Stimulated activated CD8-positive, alpha-beta memory T cell treated with anti-CD3 and anti-CD28 coated beads, Interleukin-4, amount 100 ng/mL, for 4 hours (primary cell): ENCODE data around the gene OTUB2.

Experiments
- DNase-seq, 2 donors: peaks; one replicate each; pipeline ENCODE4 v3.0.0-alpha.2; 2020; ENCODE audit warnings: low read depth in 2 of 2, low spot score in 1 of 2

Gene OTUB2

DNA sequence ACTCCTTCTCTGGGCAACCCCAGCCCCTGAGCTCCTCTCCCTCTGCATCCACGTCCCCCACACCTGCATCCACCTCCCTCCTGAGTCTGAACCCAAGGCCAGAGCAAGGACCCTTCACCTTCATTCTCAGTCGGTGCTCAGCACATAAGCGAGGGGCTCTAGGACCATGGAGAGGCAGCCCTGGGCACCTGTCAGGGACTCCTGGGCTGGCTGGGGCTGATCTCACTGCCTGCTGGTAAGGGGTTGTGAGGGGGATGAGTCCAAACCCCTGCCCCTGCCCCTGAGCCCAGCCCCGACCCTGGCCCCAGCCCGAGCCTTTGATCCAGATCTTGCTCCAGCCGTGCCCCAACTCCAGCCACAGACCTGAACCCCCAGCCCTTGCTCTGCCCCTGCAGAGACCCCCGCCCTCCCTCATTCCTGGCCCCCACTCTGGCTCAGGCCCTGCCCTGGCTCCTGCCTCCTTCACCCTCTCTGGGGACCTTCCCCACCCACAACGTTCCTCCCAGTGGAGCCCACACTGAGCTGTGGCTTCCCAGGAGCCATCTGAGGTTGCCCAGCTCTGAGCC lies 29.9 kb upstream of the OTUB2 start:
- no peak for DNase-seq

DNA sequence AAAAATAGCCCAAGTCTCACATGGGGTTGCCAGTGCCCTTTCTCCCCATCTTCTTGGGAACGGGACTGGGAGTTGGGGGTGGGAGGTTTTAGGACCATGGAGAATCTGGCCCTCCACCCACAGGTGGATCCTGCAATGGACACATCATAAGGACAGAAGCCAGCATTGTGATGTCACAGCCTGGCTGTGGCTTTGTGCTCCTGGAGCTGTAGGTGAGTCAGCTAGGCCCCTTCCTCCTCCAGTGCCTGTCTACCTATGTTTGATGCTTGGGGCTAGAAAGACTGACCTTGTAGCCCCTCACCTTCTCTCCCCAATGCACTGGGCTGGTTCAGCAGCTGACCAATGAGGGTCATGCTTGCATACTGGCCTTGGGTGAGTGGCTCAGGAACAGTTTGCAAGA lies 29.1 kb upstream of the OTUB2 start, which contains the start of gene CCDC197:
TSS of gene CCDC197 (plus strand) at position 220 of the 400 bp plus-strand sequence. CDS start 831 bp downstream, outside the sequence.
- no peak for DNase-seq

- DNase-seq, result no peak
Measured at GRCh38 chr14:93997916-93998870, 27.9 kb upstream of the OTUB2 start.

DNA sequence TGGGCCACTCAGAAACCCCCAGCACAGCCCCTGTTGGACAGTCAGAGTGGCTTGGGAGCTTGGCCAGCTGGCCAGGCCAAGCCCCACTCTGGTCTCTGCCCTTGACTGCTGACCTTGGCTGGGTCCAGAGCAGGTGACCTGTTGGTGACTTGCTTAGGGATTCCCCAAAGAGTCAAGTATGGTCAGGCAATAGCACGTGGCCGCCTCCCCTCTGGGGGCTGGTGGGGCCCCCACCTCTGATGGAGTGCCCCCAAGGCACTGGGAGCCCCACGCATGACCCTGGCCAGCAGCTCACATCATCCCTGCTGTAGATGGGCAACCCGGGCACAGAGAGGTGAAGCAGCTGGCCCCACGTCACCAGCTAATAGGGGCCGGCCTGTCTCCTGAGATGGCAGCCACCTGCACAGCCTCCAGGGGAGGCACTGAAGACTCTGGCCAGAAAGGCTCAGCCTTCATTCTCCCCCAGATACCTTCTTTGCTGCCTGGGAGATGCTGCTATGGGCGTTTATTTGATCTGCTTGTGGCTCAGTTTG lies 27.2 kb upstream of the OTUB2 start:
- no peak for DNase-seq

- DNase-seq, result no peak
Measured at GRCh38 chr14:93999573-93999972, 26.6 kb upstream of the OTUB2 start.

DNA sequence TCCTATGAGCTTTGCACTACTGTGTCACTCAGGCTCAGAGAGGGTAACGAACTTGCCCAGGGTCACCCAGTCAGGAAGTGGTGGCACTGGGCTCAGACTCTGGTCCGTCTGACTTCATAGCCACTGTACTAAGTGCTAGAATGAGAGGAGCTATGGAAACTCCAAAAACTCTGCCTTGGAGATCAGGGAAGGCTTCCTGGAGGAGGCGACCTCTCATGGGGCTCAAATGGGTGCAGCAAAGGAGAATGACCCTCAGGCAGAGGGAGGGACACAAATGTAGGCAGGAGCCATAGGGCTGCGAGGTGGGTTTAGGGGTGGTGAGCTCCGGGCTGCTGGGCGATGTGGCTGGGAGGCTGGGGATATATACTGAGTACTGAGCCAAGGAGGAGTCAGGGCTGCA lies 25.9 kb upstream of the OTUB2 start:
- no peak for DNase-seq

DNA sequence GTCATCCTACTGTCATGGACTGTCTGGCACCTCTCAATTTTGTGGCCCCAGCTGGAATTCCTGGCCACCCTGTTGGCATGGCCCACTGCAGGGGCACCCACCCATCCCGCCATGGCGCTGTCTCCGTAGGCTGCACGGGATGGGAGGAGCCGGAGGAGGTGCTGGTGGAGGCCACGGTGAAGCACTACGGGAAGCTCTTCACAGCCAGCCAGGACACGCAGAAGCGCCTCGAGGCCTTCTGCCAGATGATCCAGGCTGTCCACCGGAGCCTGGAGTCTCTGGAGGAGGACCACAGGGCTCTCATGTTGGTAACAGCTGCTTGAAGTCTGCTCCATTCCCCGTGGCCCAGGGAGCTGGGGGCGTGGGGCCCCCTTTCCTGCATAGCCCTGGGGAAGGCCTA lies 25.1 kb upstream of the OTUB2 start:
- DNase-seq, result no peak

- peak; percentile 16 to 39 for DNase-seq
Measured at GRCh38 chr14:94001501-94002396, 24.4 kb upstream of the OTUB2 start.

DNA sequence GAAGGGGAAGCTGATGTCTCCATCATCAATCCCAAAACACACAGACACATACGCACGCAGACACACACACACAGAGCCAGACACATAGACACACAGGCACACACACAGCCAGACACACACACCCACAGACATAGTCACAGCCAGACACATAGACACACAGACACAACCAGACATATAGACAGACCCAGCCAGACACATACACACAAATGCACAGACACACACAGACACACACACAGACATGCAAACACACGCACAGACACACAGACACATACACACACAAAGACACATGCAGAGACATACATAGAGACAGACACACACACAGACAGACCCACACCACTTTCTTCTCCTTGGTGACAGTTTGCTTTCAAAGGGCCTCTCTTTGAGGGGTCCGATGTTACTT lies 22.7 kb upstream of the OTUB2 start:
- no peak for DNase-seq

- DNase-seq, result no peak
Measured at GRCh38 chr14:94004015-94004414, 22.1 kb upstream of the OTUB2 start.

DNA sequence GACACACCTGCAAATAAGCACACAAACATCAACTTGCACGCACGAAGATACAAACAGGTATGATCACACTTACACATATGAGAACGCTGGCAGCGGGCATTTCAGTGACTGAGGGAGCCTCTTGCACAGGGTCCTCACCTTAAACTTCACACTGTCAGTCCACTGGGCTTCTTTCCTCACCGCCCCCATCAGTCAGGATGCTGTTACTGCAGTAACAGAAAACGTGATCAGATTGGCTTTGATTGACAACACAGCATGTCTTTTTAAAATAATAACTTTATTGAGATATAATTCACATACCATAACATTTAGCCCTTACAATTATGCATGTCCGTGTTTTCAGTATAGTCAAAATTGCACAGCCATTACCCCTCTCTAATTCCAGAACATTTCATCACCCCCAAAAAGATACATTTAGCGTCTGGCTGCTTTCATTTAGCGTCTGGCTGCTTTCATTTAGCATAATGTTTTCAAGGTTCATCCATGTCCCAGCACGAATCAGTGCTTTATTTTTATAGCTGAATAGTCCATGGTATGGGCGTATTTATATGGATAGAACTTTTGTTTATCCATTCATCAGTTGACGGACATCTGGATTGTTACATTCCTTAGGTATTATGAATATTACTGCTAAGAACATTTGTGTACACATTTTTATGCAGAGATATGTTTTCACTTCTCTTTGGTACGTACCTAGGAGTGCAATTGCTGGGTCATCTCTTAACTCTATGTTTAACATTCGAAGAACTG lies 20.6 kb upstream of the OTUB2 start:
- DNase-seq, result no peak

DNA sequence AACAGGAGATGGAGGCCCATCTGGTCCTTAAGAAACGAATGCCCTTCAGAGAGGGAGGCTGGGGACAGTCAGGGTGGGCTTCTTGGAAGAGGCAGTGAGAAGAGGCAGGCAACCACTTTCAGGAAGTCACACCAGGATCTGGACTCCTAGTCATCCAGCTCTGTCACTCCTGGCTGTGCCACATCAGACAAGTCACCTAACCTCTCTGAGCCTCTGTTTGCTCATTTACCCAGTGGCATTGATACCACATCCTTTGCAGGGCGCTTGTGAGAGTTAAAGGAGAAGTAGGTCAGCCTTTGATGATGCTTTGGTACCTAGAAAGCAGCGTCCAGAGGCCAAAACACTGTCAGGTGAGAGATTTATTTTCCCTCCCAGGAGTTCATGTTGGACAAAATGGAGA lies 17.9 kb upstream of the OTUB2 start:
- DNase-seq, result no peak

DNA sequence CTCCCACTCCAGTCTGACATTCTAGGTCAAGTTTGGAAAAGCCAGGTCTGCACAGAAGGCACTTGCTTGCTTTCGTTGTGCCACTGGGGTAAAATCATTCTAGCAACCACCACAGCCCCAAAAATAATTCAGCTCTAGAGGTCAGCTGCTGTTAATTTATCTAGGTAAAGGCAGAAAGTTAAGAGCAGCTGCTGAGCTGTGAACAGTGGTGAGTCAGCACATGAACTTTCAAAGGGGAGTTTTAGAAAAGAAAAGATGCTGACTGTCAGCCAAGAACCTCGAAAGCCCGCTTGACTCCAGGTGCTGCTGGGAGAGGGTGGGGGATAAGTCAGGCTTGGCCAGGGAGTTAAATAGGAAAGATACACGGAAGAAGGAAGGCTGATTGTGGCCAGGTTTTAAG lies 16.4 kb upstream of the OTUB2 start:
- DNase-seq, result no peak

- DNase-seq, result no peak
Measured at GRCh38 chr14:94010625-94011024, 15.5 kb upstream of the OTUB2 start.

- DNase-seq, result no peak
Measured at GRCh38 chr14:94011795-94012194, 14.3 kb upstream of the OTUB2 start.

DNA sequence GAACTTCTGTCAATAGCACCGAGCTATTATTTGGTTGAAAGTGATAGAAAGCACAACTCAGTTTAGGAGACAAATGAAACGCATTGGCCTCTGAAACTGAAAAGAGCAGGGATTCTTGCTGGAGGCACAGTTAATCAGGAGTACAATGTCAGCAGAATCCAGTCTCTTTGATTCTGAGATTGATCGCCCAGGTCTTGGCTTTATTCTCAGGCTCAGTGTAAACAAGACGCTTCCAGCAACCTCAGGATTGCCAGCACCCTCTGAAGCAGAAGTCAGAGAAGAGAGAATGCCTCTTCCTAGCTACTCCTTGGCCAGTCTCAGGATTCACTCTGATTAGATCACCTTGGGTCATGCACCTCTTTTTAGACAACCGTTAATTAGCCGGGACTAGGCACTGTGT lies 11.8 kb upstream of the OTUB2 start:
- no peak for DNase-seq

DNA sequence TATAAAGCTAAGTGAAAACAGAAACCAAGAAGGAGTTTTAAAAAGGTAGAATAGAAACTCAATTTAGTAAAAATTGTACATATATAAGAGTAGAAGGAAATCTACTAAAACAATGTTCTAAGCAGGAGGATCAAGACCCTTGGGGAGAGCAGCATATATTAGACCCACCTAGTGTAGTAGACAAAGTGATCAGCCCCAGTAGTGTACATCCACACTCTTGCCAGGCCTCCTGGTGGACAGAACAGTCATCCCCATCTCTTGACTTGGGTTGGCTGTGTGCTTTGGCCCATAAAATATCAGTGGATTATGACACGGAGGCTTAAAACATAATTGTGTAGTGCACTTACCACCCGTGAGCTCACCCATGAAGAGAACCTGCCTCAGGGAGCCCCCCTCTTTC lies 10.9 kb upstream of the OTUB2 start:
- DNase-seq, result no peak

DNA sequence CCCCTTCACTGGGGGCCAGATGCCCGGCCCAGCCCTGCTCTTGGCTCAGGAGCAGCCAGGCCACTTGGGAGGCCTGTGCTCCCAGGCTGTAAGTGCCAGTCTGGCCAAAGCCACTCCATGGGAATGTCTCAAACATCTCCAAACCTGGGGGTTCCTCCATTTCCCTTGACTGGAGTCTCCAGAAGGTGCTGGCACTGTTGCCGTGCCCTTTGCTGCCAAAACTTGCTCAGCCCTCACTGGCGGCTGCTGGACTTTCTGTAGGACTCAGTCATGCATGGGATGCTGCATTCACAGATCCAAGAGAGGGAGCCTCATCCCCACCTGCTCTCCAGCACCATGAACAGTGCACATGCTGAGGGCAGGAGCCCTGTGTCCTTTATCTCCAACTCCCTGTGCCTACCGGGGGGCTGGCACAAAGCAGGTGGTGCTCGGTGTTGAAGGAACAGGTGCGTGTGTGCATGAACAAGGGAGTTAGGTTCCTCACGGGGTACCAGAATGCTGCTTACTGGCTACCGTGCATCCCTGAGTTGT lies 9.6 kb upstream of the OTUB2 start:
- DNase-seq, result no peak

DNA sequence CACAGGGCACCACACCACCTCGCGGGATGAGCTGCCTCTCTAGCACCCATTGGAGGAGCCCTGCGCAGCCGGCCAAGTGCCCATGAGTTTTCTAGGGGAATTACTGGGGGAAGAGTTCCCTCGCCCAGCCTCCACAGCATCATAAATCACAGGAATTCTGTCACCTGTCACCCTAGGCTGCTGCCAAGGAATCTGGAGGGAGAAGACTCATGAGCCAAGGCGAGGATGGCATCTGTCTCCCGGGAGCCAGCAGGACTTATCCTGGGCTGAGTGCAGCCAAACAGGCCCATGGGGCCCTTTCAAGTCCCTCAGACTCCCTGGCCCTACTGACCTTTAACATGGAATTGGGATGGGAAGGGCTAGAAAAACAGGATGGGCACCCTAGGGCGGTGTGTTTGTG lies 7.8 kb upstream of the OTUB2 start:
- no peak for DNase-seq

GRCh38 chr14:94019329-94019728 lies 6.8 kb upstream of the OTUB2 start:
- DNase-seq, result no peak
